ENCODE measurements around the gene CHTF8. TPM values are rescaled to one million over a fixed set of nuclear protein-coding genes. Genes with fewer than 3 reads are reported as not detected.
"Not testable (repeated sequence)": the region's sequence is repeated elsewhere in the genome, so short reads cannot be mapped to it uniquely, and the experiment has no call there.

Gene CHTF8
- total RNA-seq, 1 experiment from 2014 or later: 32.7 TPM

GRCh38 chr16:69139464-69139863, 7.1 kb upstream of the CHTF8 start:
- DNase-seq (ENCODE audit: low read depth): not testable (repeated sequence)

- DNase-seq (ENCODE audit: low read depth): no peak
These were observed 6.2 kb upstream of the CHTF8 start for GRCh38 chr16:69138608-69139007.

- no peak for DNase-seq (ENCODE audit: low read depth)
These were observed 1.1 kb upstream of the CHTF8 start for GRCh38 chr16:69133373-69133954.

DNA sequence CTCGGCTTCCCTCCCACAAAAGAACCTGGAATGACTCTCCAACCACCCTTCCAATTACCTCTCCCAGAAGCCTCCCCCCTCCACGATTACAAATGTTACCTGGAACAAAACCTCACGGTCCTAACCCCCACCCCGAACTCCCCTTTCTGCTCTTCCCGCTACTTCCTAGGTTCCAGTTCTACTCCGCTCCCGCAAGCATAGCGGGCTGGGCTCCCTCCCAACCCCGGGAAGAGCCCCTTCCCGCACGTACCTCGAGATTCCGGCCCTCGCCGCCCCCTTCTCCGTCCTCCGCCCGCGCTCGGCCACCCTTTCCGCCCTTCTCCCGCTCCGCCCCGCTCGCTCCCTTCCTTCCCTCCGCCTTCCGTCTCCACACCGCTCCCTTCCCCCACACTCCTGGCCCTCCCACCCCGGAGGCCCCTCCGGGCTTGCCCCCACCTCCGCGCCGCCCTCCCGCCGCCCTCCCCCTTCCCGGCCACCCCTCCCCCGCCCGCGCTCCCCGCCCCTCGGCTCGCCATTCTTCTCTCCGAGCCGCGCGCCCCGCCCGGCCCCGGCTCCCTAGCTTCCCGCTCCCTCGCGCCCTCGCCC, 457 bp downstream of the CHTF8 start:
- peak; percentile 83 for DNase-seq (ENCODE audit: low read depth)

DNA sequence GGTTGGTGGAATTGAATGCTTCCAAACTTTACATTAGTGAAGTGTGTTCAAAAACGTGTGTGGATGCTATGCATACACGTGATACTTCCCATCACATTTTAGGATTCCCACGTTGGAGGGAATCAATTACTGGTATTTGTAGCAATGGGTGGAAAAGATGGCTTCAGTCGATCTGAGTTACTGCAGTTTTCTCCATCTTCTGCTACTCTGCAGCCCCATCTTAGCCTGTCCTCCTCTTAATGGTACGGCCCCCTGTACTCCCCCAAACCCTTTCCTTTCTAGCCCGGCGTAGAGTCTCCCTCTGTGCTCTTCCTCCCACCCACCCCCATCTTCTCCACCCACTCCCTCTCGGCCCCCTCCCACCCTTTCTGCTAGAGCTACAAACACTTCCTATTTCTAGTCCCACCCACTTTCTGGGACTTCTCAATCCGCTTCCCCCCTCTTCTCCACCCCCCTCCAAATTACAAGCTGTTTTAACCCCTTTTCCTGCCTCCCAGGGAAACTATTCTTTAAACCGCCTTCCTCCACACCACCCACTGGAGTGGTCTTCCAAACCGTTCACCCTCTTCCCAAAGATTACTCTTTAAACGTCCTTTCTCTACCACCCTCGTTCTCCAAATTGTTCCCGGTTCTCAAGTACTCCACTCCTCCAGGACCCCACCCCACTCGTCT, 1.1 kb downstream of the CHTF8 start:
- DNase-seq (ENCODE audit: low read depth): no peak

DNA sequence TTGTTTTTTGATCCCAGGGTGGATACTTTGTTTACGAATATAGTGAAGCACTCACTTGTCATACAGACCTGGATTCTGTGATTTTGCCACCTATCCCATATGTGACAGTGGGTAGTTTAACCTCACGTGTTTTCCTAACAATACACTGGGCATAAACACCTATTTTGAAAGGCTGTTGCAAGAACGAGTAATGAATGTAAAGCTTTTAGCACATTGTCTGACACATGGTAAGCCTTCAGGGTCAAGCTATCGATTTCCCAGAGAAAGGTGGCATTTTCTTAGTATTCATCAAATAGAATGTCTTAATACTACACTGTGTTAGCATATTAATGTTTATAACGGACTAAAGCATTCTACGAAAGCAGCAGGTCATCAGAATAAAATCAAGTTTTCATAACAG, 1.9 kb downstream of the CHTF8 start:
- DNase-seq (ENCODE audit: low read depth): no peak

- no peak for DNase-seq (ENCODE audit: low read depth)
These were observed 4.3 kb downstream of the CHTF8 start for GRCh38 chr16:69127966-69128510.

DNA sequence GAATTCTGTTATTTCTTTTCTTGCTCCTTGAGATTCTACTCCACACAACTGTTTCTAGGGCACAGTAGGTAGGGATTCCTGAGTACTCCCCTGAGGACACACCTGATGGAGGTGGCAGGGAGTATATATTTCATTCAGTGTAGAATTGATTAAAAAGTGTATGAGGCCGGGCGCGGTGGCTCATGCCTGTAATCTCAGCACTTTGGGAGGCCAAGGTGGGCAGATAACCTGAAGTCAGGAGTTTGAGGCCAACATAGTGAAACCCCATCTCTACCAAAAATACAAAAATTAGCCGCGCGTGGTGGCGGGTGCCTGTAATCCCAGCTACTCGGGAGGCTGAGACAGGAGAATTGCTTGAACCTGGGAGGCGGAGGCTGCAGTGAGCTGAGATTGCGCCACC, 5.6 kb downstream of the CHTF8 start:
- not testable (repeated sequence) for DNase-seq (ENCODE audit: low read depth)

DNA sequence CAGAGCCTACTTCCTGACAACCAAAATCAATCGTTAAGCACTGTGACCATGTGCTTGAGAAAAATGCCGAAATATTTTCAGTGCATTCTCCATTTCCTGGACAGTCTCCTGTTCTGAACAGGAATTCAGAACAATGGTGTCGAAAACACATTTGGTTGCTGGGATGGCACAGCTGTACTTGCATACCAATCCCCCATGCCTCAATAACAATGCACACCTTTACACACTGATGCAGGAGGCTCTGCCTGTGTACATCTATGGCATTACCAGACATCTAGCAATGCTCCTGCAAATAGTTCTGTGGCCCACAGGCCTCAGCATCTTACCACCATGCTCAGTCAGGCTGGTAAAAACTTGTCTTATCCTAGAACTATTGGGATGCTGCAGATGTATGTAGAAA, 6.2 kb downstream of the CHTF8 start:
- DNase-seq (ENCODE audit: low read depth): no peak

- DNase-seq (ENCODE audit: low read depth): not testable (repeated sequence)
These were observed 7.4 kb downstream of the CHTF8 start for GRCh38 chr16:69124961-69125360.

DNA sequence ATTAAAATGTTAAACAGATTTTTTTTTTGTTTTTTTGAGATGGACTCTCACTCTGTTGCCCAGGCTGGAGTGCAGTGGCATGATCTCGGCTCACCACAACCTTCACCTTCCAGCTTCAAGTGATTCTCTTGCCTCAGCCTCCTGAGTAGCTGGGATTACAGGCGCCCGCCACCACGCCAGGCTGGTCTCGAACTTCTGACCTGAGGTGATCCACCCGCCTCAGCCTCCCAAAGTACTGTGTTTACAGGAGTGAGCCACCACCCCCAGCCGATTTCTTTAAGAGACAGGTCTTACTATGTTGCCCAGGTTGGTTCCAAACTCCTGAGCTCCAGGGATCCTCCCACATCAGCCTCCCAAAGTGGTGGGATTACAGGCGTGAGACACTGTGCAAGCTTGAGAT, 8.0 kb downstream of the CHTF8 start:
- not testable (repeated sequence) for DNase-seq (ENCODE audit: low read depth)

GRCh38 chr16:69123910-69124309, 8.5 kb downstream of the CHTF8 start:
- DNase-seq (ENCODE audit: low read depth): peak; percentile 56

GRCh38 chr16:69120096-69120664, 12.2 kb downstream of the CHTF8 start:
- no peak for DNase-seq (ENCODE audit: low read depth)

- DNase-seq (ENCODE audit: low read depth): no peak
These were observed 12.9 kb downstream of the CHTF8 start for GRCh38 chr16:69119536-69119935.

DNA sequence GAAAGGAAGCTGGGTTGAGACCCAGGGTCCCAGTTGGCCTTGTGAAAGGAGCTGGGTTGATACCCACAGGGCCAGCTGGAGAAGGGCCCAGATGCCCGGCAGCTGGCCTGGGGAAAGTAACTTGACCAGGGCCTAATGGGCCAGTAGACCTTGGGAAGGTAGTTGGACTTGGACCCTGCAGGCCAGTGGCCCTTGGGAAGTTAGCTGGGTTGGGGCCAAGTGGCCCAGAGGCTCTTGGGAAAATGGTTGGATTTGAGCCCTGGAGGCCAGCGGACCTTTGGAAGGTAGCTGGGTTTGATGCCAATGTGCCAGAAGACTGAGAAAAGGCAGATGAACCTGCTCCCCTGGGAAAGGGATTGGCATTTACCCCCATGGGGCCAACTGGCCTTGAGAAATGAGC, 13.4 kb downstream of the CHTF8 start:
- DNase-seq (ENCODE audit: low read depth): no peak

- no peak for DNase-seq (ENCODE audit: low read depth)
These were observed 13.9 kb downstream of the CHTF8 start for GRCh38 chr16:69118468-69118867.

GRCh38 chr16:69116906-69117305, 15.5 kb downstream of the CHTF8 start:
- DNase-seq (ENCODE audit: low read depth): no peak

GRCh38 chr16:69116256-69116875, 16.0 kb downstream of the CHTF8 start:
- no peak for DNase-seq (ENCODE audit: low read depth)

GRCh38 chr16:69115837-69116236, 16.6 kb downstream of the CHTF8 start:
- no peak for DNase-seq (ENCODE audit: low read depth)

GRCh38 chr16:69115361-69115760, 17.0 kb downstream of the CHTF8 start:
- DNase-seq (ENCODE audit: low read depth): no peak

DNA sequence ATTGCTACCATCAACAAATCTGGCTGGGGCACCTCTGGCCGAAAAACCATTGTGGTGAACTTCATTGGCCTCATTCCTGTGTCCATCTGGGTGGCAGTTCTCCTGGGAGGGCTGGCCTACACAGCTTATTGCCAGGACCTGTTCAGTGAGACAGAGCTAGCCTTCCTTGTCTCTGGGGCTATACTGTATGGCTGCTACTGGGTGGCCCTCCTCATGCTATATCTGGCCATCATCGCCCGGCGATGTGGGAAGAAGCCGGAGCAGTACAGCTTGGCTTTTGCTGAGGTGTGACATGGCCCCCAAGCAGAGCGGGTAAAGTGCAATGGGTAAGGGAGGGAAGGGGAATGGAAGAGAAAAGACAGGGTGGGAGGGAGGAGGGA, 17.4 kb downstream of the CHTF8 start:
- DNase-seq (ENCODE audit: low read depth): no peak

DNA sequence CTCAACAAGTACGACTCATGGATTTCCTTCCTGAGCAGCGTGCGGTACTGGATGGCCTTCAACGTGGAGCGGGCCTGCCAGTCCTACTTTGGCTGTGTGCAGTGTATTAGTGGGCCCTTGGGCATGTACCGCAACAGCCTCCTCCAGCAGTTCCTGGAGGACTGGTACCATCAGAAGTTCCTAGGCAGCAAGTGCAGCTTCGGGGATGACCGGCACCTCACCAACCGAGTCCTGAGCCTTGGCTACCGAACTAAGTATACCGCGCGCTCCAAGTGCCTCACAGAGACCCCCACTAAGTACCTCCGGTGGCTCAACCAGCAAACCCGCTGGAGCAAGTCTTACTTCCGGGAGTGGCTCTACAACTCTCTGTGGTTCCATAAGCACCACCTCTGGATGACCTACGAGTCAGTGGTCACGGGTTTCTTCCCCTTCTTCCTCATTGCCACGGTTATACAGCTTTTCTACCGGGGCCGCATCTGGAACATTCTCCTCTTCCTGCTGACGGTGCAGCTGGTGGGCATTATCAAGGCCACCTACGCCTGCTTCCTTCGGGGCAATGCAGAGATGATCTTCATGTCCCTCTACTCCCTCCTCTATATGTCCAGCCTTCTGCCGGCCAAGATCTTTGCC, 17.9 kb downstream of the CHTF8 start:
- no peak for DNase-seq (ENCODE audit: low read depth)
